ENCODE results near the gene ZNF343.
A peak's percentile ranks its signal among the peaks of the same experiment; 100 is the strongest.
"Not testable (repeated sequence)": the region's sequence is repeated elsewhere in the genome, so short reads cannot be mapped to it uniquely, and the experiment has no call there.

ZNF343 gene

GRCh38 chr20:2507875-2508630, 662 bp downstream of the ZNF343 start:
- Mint-ChIP-seq H3K4me1 (ENCODE audit: low read depth) (peaks cover 25% of the 10 kb centered on the region), H3K27me3 (peaks cover 17% of the 10 kb centered on the region), H3K36me3 (ENCODE audit: low read depth) (peaks cover 25% of the 10 kb centered on the region), H3K9me3 (no peaks in the 10 kb centered on the region), H3K4me3 (peak overlapping the region; percentile 99), H3K27ac (peak overlapping the region; percentile 99)
- DNase-seq = peak; percentile 42

DNA sequence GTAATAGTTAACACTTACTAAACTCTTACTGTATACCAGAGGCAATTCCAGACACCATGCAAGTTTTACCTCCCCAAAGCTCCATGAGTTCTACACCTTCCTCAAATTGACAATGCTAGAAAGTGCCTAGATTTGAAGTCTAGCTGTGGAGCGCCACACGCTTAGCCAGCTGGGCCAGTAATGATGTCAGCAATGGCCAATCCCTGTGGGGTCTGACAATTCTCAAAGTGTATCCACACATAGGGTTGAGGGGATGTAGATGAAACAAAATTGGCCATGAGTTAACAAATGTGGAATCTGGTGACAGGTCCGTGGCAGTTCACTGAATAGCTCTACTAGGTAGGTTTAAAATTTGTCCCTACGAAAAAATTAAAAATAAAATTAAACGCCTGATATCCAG, 1.3 kb downstream of the ZNF343 start:
- no peaks in the 10 kb centered on the region for H3K9me3 Mint-ChIP-seq
- H3K27ac Mint-ChIP-seq = no peak overlapping the region
- H3K36me3 Mint-ChIP-seq (ENCODE audit: low read depth) = peaks cover 25% of the 10 kb centered on the region
- peaks cover 29% of the 10 kb centered on the region for H3K4me1 Mint-ChIP-seq (ENCODE audit: low read depth)
- DNase-seq = no peak
- H3K27me3 Mint-ChIP-seq = peaks cover 17% of the 10 kb centered on the region
- H3K4me3 Mint-ChIP-seq = peak overlapping the region; percentile 99

GRCh38 chr20:2506426-2506825, 2.3 kb downstream of the ZNF343 start:
- H3K36me3 Mint-ChIP-seq (ENCODE audit: low read depth) = peaks cover 29% of the 10 kb centered on the region
- peaks cover 30% of the 10 kb centered on the region for H3K4me1 Mint-ChIP-seq (ENCODE audit: low read depth)
- H3K4me3 Mint-ChIP-seq, H3K9me3 Mint-ChIP-seq, DNase-seq, H3K27ac Mint-ChIP-seq, H3K27me3 Mint-ChIP-seq: not testable (repeated sequence)

GRCh38 chr20:2504803-2505202, 3.9 kb downstream of the ZNF343 start:
- H3K36me3 Mint-ChIP-seq (ENCODE audit: low read depth) = peaks cover 45% of the 10 kb centered on the region
- H3K4me3 Mint-ChIP-seq, H3K27me3 Mint-ChIP-seq, DNase-seq, H3K9me3 Mint-ChIP-seq, H3K27ac Mint-ChIP-seq: not testable (repeated sequence)
- peaks cover 30% of the 10 kb centered on the region for H3K4me1 Mint-ChIP-seq (ENCODE audit: low read depth)

DNA sequence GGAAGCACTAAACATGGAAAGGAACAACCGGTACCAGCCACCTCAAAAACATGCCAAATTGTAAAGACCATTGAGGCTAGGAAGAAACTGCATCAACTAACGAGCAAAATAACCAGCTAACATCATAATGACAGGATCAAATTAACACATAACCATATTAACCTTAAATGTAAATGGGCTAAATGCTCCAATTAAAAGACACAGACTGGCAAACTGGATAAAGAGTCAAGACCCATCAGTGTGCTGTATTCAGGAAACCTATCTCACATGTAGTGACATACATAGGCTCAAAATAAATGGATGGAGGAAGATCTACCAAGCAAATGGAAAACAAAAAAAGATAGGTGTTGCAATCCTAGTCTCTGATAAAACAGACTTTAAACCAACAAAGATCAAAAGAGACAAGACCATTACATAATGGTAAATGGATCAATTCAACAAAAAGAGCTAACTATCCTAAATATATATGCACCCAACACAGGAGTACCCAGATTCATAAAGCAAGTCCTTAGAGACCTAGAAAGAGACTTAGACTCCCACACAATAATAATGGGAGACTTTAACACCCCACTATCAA, 5.8 kb downstream of the ZNF343 start:
- peaks cover 47% of the 10 kb centered on the region for H3K36me3 Mint-ChIP-seq (ENCODE audit: low read depth)
- DNase-seq, H3K27me3 Mint-ChIP-seq, H3K4me3 Mint-ChIP-seq, H3K27ac Mint-ChIP-seq, H3K9me3 Mint-ChIP-seq: not testable (repeated sequence)
- peaks cover 23% of the 10 kb centered on the region for H3K4me1 Mint-ChIP-seq (ENCODE audit: low read depth)

GRCh38 chr20:2485661-2486060, 23.1 kb downstream of the ZNF343 start:
- Mint-ChIP-seq H3K36me3 (ENCODE audit: low read depth) (peaks cover 92% of the 10 kb centered on the region), H3K9me3 (peaks cover 6% of the 10 kb centered on the region)
- no peak for DNase-seq

GRCh38 chr20:2485080-2485479, 23.6 kb downstream of the ZNF343 start:
- H3K4me3 Mint-ChIP-seq = no peak overlapping the region
- no peak for DNase-seq
- no peaks in the 10 kb centered on the region for H3K4me1 Mint-ChIP-seq (ENCODE audit: low read depth)
- H3K27me3 Mint-ChIP-seq = no peaks in the 10 kb centered on the region
- no peak overlapping the region for H3K27ac Mint-ChIP-seq
- H3K36me3 Mint-ChIP-seq (ENCODE audit: low read depth) = peaks cover 92% of the 10 kb centered on the region
- peaks cover 6% of the 10 kb centered on the region for H3K9me3 Mint-ChIP-seq

More at GRCh38 chr20:2485661-2486060, 23.1 kb downstream of the ZNF343 start:
- Mint-ChIP-seq H3K27ac (no peak overlapping the region), H3K4me3 (no peak overlapping the region), H3K27me3 (no peaks in the 10 kb centered on the region), H3K4me1 (ENCODE audit: low read depth) (no peaks in the 10 kb centered on the region)

- Mint-ChIP-seq H3K4me1 (ENCODE audit: low read depth) (no peaks in the 10 kb centered on the region), H3K4me3 (no peak overlapping the region), H3K27ac (no peak overlapping the region), H3K9me3 (peaks cover 6% of the 10 kb centered on the region), H3K27me3 (no peaks in the 10 kb centered on the region), H3K36me3 (ENCODE audit: low read depth) (peaks cover 94% of the 10 kb centered on the region)
- DNase-seq = no peak
Observed at GRCh38 chr20:2483504-2483903, 25.2 kb downstream of the ZNF343 start.

- no peak for DNase-seq
- Mint-ChIP-seq H3K36me3 (ENCODE audit: low read depth) (peaks cover 84% of the 10 kb centered on the region), H3K27me3 (no peaks in the 10 kb centered on the region), H3K27ac (no peak overlapping the region), H3K9me3 (peaks cover 6% of the 10 kb centered on the region), H3K4me3 (no peak overlapping the region), H3K4me1 (ENCODE audit: low read depth) (no peaks in the 10 kb centered on the region)
Observed at GRCh38 chr20:2480381-2480780, 28.3 kb downstream of the ZNF343 start.

GRCh38 chr20:2476742-2477615, 31.7 kb downstream of the ZNF343 start:
- Mint-ChIP-seq H3K4me3 (no peak overlapping the region), H3K27me3 (no peaks in the 10 kb centered on the region), H3K9me3 (peaks cover 6% of the 10 kb centered on the region), H3K36me3 (ENCODE audit: low read depth) (peaks cover 61% of the 10 kb centered on the region), H3K4me1 (ENCODE audit: low read depth) (peaks cover 9% of the 10 kb centered on the region), H3K27ac (no peak overlapping the region)
- DNase-seq = no peak

DNA sequence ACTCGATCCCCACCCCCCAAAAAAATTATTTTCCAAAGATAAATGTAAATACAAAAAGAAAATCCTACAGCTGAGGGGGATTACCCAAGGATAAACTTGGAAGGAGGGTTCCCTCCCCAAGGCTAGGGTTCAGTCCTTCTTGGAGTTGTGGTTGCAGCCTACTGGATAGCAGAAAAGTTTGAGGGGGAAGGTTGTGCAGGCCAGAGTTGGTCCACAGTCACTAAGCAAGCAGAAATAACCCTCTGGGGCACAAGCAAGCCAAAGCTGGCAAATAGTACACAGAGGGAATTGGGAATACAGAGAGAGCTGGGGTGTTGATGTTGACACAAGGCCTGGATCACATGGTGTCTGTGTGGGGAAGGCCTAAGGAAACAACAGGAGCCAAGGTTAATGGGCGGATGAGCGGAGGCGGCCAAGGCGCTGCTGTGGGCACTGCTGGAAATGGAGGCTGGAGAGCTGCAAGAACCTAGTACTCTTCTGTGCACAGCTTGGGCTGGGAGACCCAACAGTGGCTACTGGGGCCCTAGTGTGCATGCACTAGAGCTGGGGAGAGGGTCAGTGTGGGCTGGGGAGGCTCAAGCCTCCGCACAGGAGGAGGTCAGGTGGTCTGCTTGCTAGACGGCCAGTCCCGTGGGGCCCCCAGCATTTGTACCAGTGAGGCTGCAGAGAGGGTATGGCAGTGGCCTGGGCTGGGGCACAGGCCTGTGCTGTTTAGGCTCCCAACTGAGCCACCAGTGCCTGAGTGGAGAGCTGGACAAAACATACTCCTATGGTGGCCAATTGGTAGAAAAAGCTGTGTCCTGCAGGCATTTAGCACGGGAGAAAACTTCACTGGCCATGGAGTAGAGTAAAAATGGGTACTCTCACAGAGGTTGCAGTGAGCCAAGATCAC, 32.6 kb downstream of the ZNF343 start:
- Mint-ChIP-seq H3K27me3 (no peaks in the 10 kb centered on the region), H3K4me3 (no peak overlapping the region), H3K9me3 (peaks cover 4% of the 10 kb centered on the region), H3K27ac (no peak overlapping the region), H3K4me1 (ENCODE audit: low read depth) (peaks cover 15% of the 10 kb centered on the region), H3K36me3 (ENCODE audit: low read depth) (peaks cover 54% of the 10 kb centered on the region)
- no peak for DNase-seq

- DNase-seq = no peak
- no peak overlapping the region for H3K27ac Mint-ChIP-seq
- no peaks in the 10 kb centered on the region for H3K27me3 Mint-ChIP-seq
- H3K4me1 Mint-ChIP-seq (ENCODE audit: low read depth) = peaks cover 26% of the 10 kb centered on the region
- H3K36me3 Mint-ChIP-seq (ENCODE audit: low read depth) = peaks cover 54% of the 10 kb centered on the region
- no peak overlapping the region for H3K4me3 Mint-ChIP-seq
- no peaks in the 10 kb centered on the region for H3K9me3 Mint-ChIP-seq
Observed at GRCh38 chr20:2473516-2473915, 35.2 kb downstream of the ZNF343 start.

- Mint-ChIP-seq H3K27me3 (no peaks in the 10 kb centered on the region), H3K9me3 (no peaks in the 10 kb centered on the region), H3K4me3 (peak within 1 kb of the TSS; percentile 100), H3K27ac (peak within 1 kb of the TSS; percentile 100), H3K36me3 (ENCODE audit: low read depth) (peaks cover 64% of the 10 kb centered on the region), H3K4me1 (ENCODE audit: low read depth) (peaks cover 52% of the 10 kb centered on the region)
- DNase-seq = peak; percentile 98
Observed at GRCh38 chr20:2470423-2471193, 38.1 kb downstream of the ZNF343 start, which contains the start of gene SNRPB. TSS of gene SNRPB (minus strand) at chr20:2470789. CDS start at chr20:2470690, 99 bp downstream.
